ENCODE measurements around the gene NSL1. TPM values are rescaled to one million over a fixed set of nuclear protein-coding genes. Genes with fewer than 3 reads are reported as not detected.

NSL1 gene
- total RNA-seq, 1 experiment from 2014 or later: 19.4 TPM

- no peak for DNase-seq (ENCODE audit: low spot score)
Measured at GRCh38 chr1:212686591-212686990, 105.0 kb downstream of the NSL1 start.

- DNase-seq (ENCODE audit: low spot score): no peak
Measured at GRCh38 chr1:212686069-212686468, 105.5 kb downstream of the NSL1 start.

GRCh38 chr1:212685429-212685828 lies 106.1 kb downstream of the NSL1 start:
- DNase-seq (ENCODE audit: low spot score): no peak

GRCh38 chr1:212684521-212685090 lies 107.0 kb downstream of the NSL1 start:
- no peak for DNase-seq (ENCODE audit: low spot score)

- no peak for DNase-seq (ENCODE audit: low spot score)
Measured at GRCh38 chr1:212684076-212684475, 107.5 kb downstream of the NSL1 start.

- no peak for DNase-seq (ENCODE audit: low spot score)
Measured at GRCh38 chr1:212683357-212683722, 108.2 kb downstream of the NSL1 start.

GRCh38 chr1:212680680-212681389 lies 110.7 kb downstream of the NSL1 start:
- DNase-seq (ENCODE audit: low spot score): no peak

GRCh38 chr1:212678456-212679410 lies 112.8 kb downstream of the NSL1 start:
- DNase-seq (ENCODE audit: low spot score): no peak

GRCh38 chr1:212677573-212677972 lies 114.0 kb downstream of the NSL1 start:
- no peak for DNase-seq (ENCODE audit: low spot score)

GRCh38 chr1:212677136-212677535 lies 114.4 kb downstream of the NSL1 start:
- no peak for DNase-seq (ENCODE audit: low spot score)

Other genes with a start within 250 kb of the NSL1 start
- 104 and 105 TPM in 2 replicates for gene ATF3, start 183.0 kb downstream of the NSL1 start, total RNA-seq (2014; rRNA removed; shearing (Covaris generic))
- gene BATF3, start 91.9 kb downstream of the NSL1 start, total RNA-seq (2014; rRNA removed; shearing (Covaris generic)): 0.23 and 0.34 TPM in 2 replicates
- gene TATDN3, start 117 bp upstream of the NSL1 start, total RNA-seq (2014; rRNA removed; shearing (Covaris generic)): 1.4 and 4.1 TPM in 2 replicates
- gene SPATA45, start 55.9 kb upstream of the NSL1 start, total RNA-seq (2014; rRNA removed; shearing (Covaris generic)): not detected in 2 replicates
- gene FLVCR1, start 66.5 kb upstream of the NSL1 start, total RNA-seq (2014; rRNA removed; shearing (Covaris generic)): 11.7 and 13.6 TPM in 2 replicates
- 0.55 and 2.9 TPM in 2 replicates for gene VASH2, start 158.8 kb upstream of the NSL1 start, total RNA-seq (2014; rRNA removed; shearing (Covaris generic))
- 14.1 and 17.0 TPM in 2 replicates for gene ANGEL2, start 224.1 kb upstream of the NSL1 start, total RNA-seq (2014; rRNA removed; shearing (Covaris generic))